Activated CD8-positive, alpha-beta memory T cell treated with anti-CD3 and anti-CD28 coated beads for 48 hours (primary cell): ENCODE results near the gene MAGEF1.

Source experiments
- DNase-seq, 3 experiments: peaks; one replicate each; pipeline ENCODE4 v3.0.0-alpha.2; 2020; ENCODE audit warnings: low read depth in 2 of 3, low spot score in 2 of 3

MAGEF1 gene

DNA sequence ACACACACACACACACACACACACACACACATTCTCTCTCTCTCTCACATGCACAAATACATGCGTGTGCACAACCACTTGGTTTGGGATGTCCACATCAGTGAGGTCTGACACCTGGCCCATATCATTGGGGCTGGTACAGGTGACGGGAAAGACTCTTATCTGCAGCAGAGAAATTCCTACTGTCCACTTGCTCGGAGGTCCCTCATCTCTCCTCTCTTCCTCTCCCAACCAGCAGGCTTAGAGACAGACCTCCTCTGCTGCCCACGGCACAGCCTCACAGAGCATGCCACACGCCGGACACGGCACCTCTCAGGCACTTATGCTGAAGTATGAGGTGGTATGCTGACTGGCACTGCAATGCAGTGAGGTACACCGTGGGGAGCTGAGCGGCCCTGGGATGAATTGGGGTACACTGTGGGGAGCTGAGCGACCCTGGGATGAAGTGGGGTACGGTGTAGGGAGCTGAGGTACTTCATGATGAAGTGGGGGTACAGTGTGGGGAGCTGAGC is 41.7 kb downstream of the MAGEF1 start:
- DNase-seq, result no peak

- no peak for DNase-seq
These were observed 42.3 kb downstream of the MAGEF1 start for GRCh38 chr3:184669578-184669977.

- DNase-seq, result no peak
These were observed 45.4 kb downstream of the MAGEF1 start for GRCh38 chr3:184666442-184666841.

GRCh38 chr3:184665101-184665500 is 46.8 kb downstream of the MAGEF1 start:
- DNase-seq, result no peak

GRCh38 chr3:184663756-184664155 is 48.1 kb downstream of the MAGEF1 start:
- DNase-seq, result no peak

DNA sequence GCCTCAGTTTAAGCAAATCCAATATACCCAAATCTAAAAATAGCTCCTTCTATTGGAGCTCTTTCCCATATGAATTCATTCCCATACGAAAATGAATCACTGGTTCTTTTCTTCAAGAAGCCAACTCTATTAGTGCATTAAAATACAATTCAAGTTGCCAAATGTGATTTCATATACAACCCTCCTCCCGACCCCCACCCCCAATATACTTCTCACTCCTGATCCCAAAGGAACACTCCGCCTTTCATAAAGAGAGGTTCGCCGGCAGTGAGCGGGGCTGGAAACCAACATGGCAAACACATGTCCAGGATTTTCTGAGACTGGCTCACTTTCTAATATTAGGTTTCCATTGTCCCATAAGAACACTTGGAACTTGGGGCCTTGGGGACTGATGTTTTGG is 48.5 kb downstream of the MAGEF1 start:
- DNase-seq, result no peak

- no peak for DNase-seq
These were observed 49.7 kb downstream of the MAGEF1 start for GRCh38 chr3:184662187-184662586.

DNA sequence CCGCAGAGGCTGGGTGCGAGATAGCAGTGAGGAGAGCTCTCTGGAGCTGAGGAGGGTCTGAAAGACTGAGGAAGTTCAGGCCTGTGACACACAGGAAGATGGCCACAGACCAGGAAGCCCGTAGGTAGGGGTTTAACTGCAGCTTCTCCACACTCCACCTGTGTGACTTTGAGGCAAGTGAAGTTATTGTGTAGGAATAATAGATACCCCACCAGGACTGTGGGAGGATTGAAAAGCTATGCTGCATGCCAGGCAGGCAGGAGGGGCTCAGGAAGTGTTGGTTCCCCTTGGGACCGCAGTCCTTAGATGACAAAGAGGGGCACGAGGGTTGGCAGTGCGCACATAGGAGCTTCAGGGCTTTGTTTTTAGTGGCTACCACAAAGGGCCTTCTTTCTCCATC is 50.9 kb downstream of the MAGEF1 start:
- no peak for DNase-seq
